Natural killer cell (primary cell): ENCODE data around the gene LAMC2. TPM values are rescaled to one million over a fixed set of nuclear protein-coding genes. Genes with fewer than 3 reads are reported as not detected.

Experiments used
- ATAC-seq, 3 donors: fragments of 150-1000 bp in 2 of 3; fragments of 200-7000 bp in 1 of 3; cut with Tn5 transposase; 1 replicate in 1 of 3; 2 replicates in 2 of 3; pipeline ENCODE4 v1.10.0; 2021; ENCODE audit warnings: mild to moderate bottlenecking in 2 of 3, moderate library complexity in 2 of 3
- DNase-seq, 2 donors: peaks; one replicate each; pipeline versions ENCODE4 v3.0.0 to v3.0.0-alpha.2; 2013 to 2021; ENCODE audit warnings: mixed read lengths in 1 of 2
- H3K27ac ChIP-seq: one replicate; pipeline ENCODE4 v1.5.1; 2013; ENCODE audit warnings: mild to moderate bottlenecking, low read length
- H3K27me3 ChIP-seq: one replicate; pipeline ENCODE4 v1.6.1; 2013; ENCODE audit warnings: low read length; ENCODE audit not compliant: control insufficient read depth, insufficient read depth
- H3K36me3 ChIP-seq: one replicate; pipeline ENCODE4 v1.6.1; 2013; ENCODE audit warnings: low read length; ENCODE audit not compliant: control insufficient read depth, insufficient read depth
- H3K4me1 ChIP-seq: one replicate; pipeline ENCODE4 v1.6.1; 2013; ENCODE audit warnings: low read length; ENCODE audit not compliant: control insufficient read depth, insufficient read depth
- H3K4me3 ChIP-seq: one replicate; pipeline ENCODE4 v1.5.1; 2013; ENCODE audit warnings: low read length
- H3K9me3 ChIP-seq: one replicate; pipeline ENCODE4 v1.6.1; 2013; ENCODE audit warnings: low read length; ENCODE audit not compliant: control insufficient read depth, insufficient read depth
- H3K27ac Mint-ChIP-seq, 2 donors: one replicate each; pipeline ENCODE4 v1.8.0; 2022; ENCODE audit warnings: mild to moderate bottlenecking in 2 of 2, mixed read lengths in 2 of 2, moderate library complexity in 1 of 2
- H3K27me3 Mint-ChIP-seq, 2 donors: one replicate each; pipeline ENCODE4 v1.8.0; 2022; ENCODE audit warnings: low read depth in 2 of 2, mixed read lengths in 2 of 2
- H3K36me3 Mint-ChIP-seq: one replicate; pipeline ENCODE4 v1.8.0; 2022; ENCODE audit warnings: mixed read lengths
- H3K4me1 Mint-ChIP-seq, 2 donors: one replicate each; pipeline ENCODE4 v1.8.0; 2022; ENCODE audit warnings: mixed read lengths in 2 of 2
- H3K4me3 Mint-ChIP-seq: one replicate; pipeline ENCODE4 v1.8.0; 2022; ENCODE audit warnings: mild to moderate bottlenecking, moderate library complexity, mixed read lengths
- H3K9me3 Mint-ChIP-seq, 2 donors: one replicate each; pipeline ENCODE4 v1.8.0; 2022; ENCODE audit warnings: mixed read lengths in 2 of 2
- CTCF ChIP-seq: fragments of 200-600 bp; IDR thresholded peaks from one replicate; pipeline ENCODE4 v1.8.0; 2022; ENCODE audit warnings: antibody characterized with exemption
- WGBS: methylation state at CpG from one replicate; pipeline ENCODE4 v1.1.7; 2013; ENCODE audit warnings: missing lambda C conversion rate; ENCODE audit not compliant: insufficient coverage; 5-methylcytosine and 5-hydroxymethylcytosine counted together
- intact Hi-C: fragments of 100-400 bp; cut with micrococcal nuclease; formaldehyde crosslinking; loops from one replicate; pipeline ENCODE4 v1.14.2; 2022
- total RNA-seq, 4 donors: library from RNA; stranded (reverse); fragments of 120-200 nt in 1 of 4; gene quantifications; one replicate each; pipeline versions ENCODE4 v1.2.3 to v1.2.4, GENCODE V29; 2013 to 2022

Gene LAMC2
- total RNA-seq, 3 donors from 2014 or later (not counting 1 experiment from before 2014, with no cell fraction given), result not detected

DNA sequence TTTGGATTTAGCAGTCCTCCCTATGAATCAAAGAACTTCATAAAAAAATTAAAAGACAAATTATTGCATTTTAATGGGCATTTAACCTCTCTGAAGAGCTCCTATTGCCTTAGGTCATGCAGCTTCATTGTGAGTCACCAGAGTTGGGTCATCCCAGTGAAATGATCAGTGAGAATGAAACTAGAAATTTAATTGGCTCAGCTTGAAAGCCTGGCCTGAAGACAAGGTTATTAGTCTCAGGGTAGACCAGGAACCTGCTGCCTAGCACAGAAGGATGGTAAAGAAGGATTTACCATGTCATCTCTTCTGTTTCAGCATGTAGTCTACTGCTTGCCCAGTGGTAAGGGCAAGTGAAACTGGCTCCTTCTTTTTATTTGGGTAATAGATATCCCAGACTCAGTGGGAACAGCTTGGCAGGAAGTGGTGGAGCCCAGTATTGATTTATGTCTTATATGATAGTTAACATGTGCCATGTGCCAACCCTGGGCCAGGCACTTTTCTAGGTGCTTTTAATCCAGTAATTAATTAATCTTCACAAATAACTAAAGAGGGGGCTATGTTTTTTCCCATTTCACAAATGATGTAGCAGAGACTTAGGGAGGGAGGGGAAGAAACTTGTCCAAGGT lies 23.6 kb downstream of the LAMC2 start:
- intact Hi-C loops, result no loop called here
- no peak for ATAC-seq

GRCh38 chr1:183210681-183211080 lies 24.6 kb downstream of the LAMC2 start:
- Mint-ChIP-seq H3K36me3 (no peaks in the 10 kb centered on the region), H3K4me3 (no peak overlapping the region), H3K9me3 (no peaks in the 10 kb centered on the region), H3K27ac (no peak overlapping the region), H3K4me1 (no peaks in the 10 kb centered on the region), H3K27me3 (peaks cover 6 to 24% of the 10 kb centered on the region in 2 donors)
- intact Hi-C loops, result no loop called here
- no peak overlapping the region for H3K4me3 ChIP-seq
- TF ChIP-seq CTCF, result no peak
- H3K9me3 ChIP-seq, result no peaks in the 10 kb centered on the region
- no peaks in the 10 kb centered on the region for H3K4me1 ChIP-seq
- peaks cover 3% of the 10 kb centered on the region for H3K27me3 ChIP-seq
- no peak for DNase-seq
- no peaks in the 10 kb centered on the region for H3K36me3 ChIP-seq
- ATAC-seq, result no peak
- no peak overlapping the region for H3K27ac ChIP-seq

More for the DNA sequence above, 23.6 kb downstream of the LAMC2 start:
- no peak for TF ChIP-seq CTCF
- Mint-ChIP-seq H3K27ac (no peak overlapping the region), H3K27me3 (peaks cover 9 to 23% of the 10 kb centered on the region in 2 donors), H3K4me3 (no peak overlapping the region), H3K36me3 (no peaks in the 10 kb centered on the region), H3K9me3 (no peaks in the 10 kb centered on the region), H3K4me1 (no peaks in the 10 kb centered on the region)
- no peaks in the 10 kb centered on the region for H3K9me3 ChIP-seq
- no peak overlapping the region for H3K27ac ChIP-seq
- H3K4me3 ChIP-seq, result no peak overlapping the region
- H3K4me1 ChIP-seq, result no peaks in the 10 kb centered on the region
- H3K36me3 ChIP-seq, result no peaks in the 10 kb centered on the region
- H3K27me3 ChIP-seq, result peaks cover 3% of the 10 kb centered on the region
- DNase-seq, result no peak

GRCh38 chr1:183212870-183213269 lies 26.8 kb downstream of the LAMC2 start:
- Histone ChIP-seq H3K4me1 (no peaks in the 10 kb centered on the region), H3K27ac (no peak overlapping the region), H3K36me3 (no peaks in the 10 kb centered on the region), H3K9me3 (no peaks in the 10 kb centered on the region), H3K27me3 (peaks cover 3% of the 10 kb centered on the region), H3K4me3 (no peak overlapping the region)
- Mint-ChIP-seq H3K27me3 (peaks cover 12 to 24% of the 10 kb centered on the region in 2 donors), H3K27ac (no peak overlapping the region), H3K4me3 (no peak overlapping the region), H3K4me1 (no peaks in the 10 kb centered on the region), H3K36me3 (no peaks in the 10 kb centered on the region), H3K9me3 (no peaks in the 10 kb centered on the region)
- DNase-seq (no peak), ATAC-seq (no peak)
- intact Hi-C loops, result no loop called here
- WGBS, result no CpG with 5 or more reads among the region's 1 CpG
- no peak for TF ChIP-seq CTCF
